DOHH2 (cell line): Measurements from ENCODE around the gene ISLR.

Experiments used
- H3F3A ChIP-seq: fragments of 200-600 bp; sonication (generic), shearing (Covaris generic); 2 replicates; pipeline ENCODE4 v1.6.0; 2016; ENCODE audit warnings: antibody characterized with exemption, mild to moderate bottlenecking; ENCODE audit not compliant: control insufficient read depth, insufficient read depth
- H3K27ac ChIP-seq: fragments of 200-600 bp; sonication (generic); 2 replicates; pipeline ENCODE4 v1.5.1; 2014; ENCODE audit warnings: low read depth, mild to moderate bottlenecking, low read length, moderate library complexity
- H3K27me3 ChIP-seq: fragments of 200-600 bp; sonication (generic); 2 replicates; pipeline ENCODE4 v1.6.1; 2014; ENCODE audit warnings: mild to moderate bottlenecking, low read length, mixed read lengths; ENCODE audit not compliant: control insufficient read depth
- H3K36me3 ChIP-seq: fragments of 200-600 bp; sonication (generic); 2 replicates; pipeline ENCODE4 v1.6.1; 2014; ENCODE audit warnings: mild to moderate bottlenecking, low read length, moderate library complexity, mixed read lengths; ENCODE audit not compliant: control insufficient read depth
- H3K4me1 ChIP-seq: fragments of 200-600 bp; sonication (generic); 2 replicates; pipeline ENCODE4 v1.6.1; 2014; ENCODE audit warnings: mild to moderate bottlenecking, low read length, mixed read lengths; ENCODE audit not compliant: control insufficient read depth
- H3K4me2 ChIP-seq: fragments of 200-600 bp; sonication (generic); 2 replicates; pipeline ENCODE4 v1.6.0; 2014; ENCODE audit warnings: mild to moderate bottlenecking, low read length, moderate library complexity
- H3K4me3 ChIP-seq: fragments of 200-600 bp; sonication (generic); 2 replicates; pipeline ENCODE4 v1.5.1; 2014; ENCODE audit warnings: mild to moderate bottlenecking, low read length, mixed read lengths
- H3K79me2 ChIP-seq: fragments of 200-600 bp; sonication (generic); 2 replicates; pipeline ENCODE4 v1.6.1; 2014; ENCODE audit warnings: mild to moderate bottlenecking, low read length, mixed read lengths; ENCODE audit not compliant: control insufficient read depth
- H3K9me2 ChIP-seq: fragments of 200-600 bp; sonication (generic); replicated peaks from 2 replicates; pipeline ENCODE4 v1.6.1; 2014; ENCODE audit warnings: mild to moderate bottlenecking, low read length, mixed read lengths; ENCODE audit not compliant: control insufficient read depth
- H3K9me3 ChIP-seq: fragments of 200-600 bp; sonication (generic); 2 replicates; pipeline ENCODE4 v1.6.1; 2014; ENCODE audit warnings: antibody characterized with exemption, low read length, mixed read lengths; ENCODE audit not compliant: control insufficient read depth, insufficient read depth
- H4K20me1 ChIP-seq: fragments of 200-600 bp; sonication (generic); 2 replicates; pipeline ENCODE4 v1.6.0; 2014; ENCODE audit warnings: low read depth, mild to moderate bottlenecking, antibody characterized with exemption, low read length, moderate library complexity; ENCODE audit not compliant: control insufficient read depth, insufficient read depth
- CTCF ChIP-seq: fragments of 200-600 bp; sonication (generic); IDR thresholded peaks from one replicate; pipeline ENCODE4 v1.5.1; 2014; ENCODE audit warnings: antibody characterized with exemption, mild to moderate bottlenecking, low read depth, low read length; ENCODE audit not compliant: poor library complexity, severe bottlenecking
- EZH2phosphoT487 ChIP-seq: fragments of 200-600 bp; sonication (generic); IDR thresholded peaks from 2 replicates; pipeline ENCODE4 v1.6.1; 2017; ENCODE audit warnings: borderline replicate concordance, mild to moderate bottlenecking, antibody characterized with exemption, low read length, moderate library complexity, mixed read lengths

ISLR gene

GRCh38 chr15:74199297-74199652, 25.8 kb downstream of the ISLR start:
- Histone ChIP-seq H3K36me3 (no peaks in the 10 kb centered on the region), H3K9me3 (no peaks in the 10 kb centered on the region), H3K4me2 (no peak overlapping the region), H3K27ac (no peak overlapping the region), H3K27me3 (no peaks in the 10 kb centered on the region), H3K79me2 (no peaks in the 10 kb centered on the region), H3K4me3 (no peak overlapping the region), H3K9me2 (no peaks in the 10 kb centered on the region), H4K20me1 (no peaks in the 10 kb centered on the region), H3F3A (no peaks in the 10 kb centered on the region), H3K4me1 (no peaks in the 10 kb centered on the region)
- TF ChIP-seq EZH2phosphoT487 (no peak), CTCF (no peak)

DNA sequence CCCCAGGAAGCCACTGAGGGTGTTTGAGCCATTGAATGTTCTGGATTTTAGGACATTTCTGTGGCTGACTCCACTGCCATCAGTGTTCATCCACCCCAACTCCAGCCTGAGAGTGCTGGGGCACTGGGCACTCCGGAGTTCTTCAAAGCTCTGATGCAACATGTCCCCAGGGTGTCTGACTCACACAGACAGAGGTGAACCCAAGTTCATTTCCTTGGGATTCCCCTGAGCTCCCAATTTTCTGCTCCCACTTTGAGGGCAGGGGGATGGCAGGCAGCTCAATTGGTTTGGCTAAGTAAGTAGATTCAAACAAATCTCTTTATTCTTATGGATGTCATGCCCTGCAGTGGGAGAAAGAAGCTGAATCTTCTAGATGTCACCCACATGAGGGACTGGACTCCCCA, 26.9 kb downstream of the ISLR start:
- TF ChIP-seq EZH2phosphoT487 (no peak), CTCF (no peak)
- Histone ChIP-seq H3K79me2 (no peaks in the 10 kb centered on the region), H3K27ac (no peak overlapping the region), H3K27me3 (no peaks in the 10 kb centered on the region), H3K9me2 (no peaks in the 10 kb centered on the region), H3K4me1 (no peaks in the 10 kb centered on the region), H3K4me2 (no peak overlapping the region), H3K4me3 (no peak overlapping the region), H3F3A (no peaks in the 10 kb centered on the region), H3K36me3 (no peaks in the 10 kb centered on the region), H3K9me3 (no peaks in the 10 kb centered on the region), H4K20me1 (no peaks in the 10 kb centered on the region)

- TF ChIP-seq EZH2phosphoT487 = no peak
- TF ChIP-seq CTCF = no peak
- Histone ChIP-seq H3K36me3 (no peaks in the 10 kb centered on the region), H3K79me2 (no peaks in the 10 kb centered on the region), H3K4me1 (no peaks in the 10 kb centered on the region), H3K9me2 (no peaks in the 10 kb centered on the region), H3K4me3 (no peak overlapping the region), H4K20me1 (no peaks in the 10 kb centered on the region), H3K9me3 (no peaks in the 10 kb centered on the region), H3F3A (no peaks in the 10 kb centered on the region), H3K27me3 (no peaks in the 10 kb centered on the region), H3K27ac (no peak overlapping the region), H3K4me2 (no peak overlapping the region)
Observed at GRCh38 chr15:74200871-74201419, 27.4 kb downstream of the ISLR start.
